ENCODE results near the gene KIAA0753. TPM values are rescaled to one million over a fixed set of nuclear protein-coding genes. Genes with fewer than 3 reads are reported as not detected.
A peak's percentile ranks its signal among the peaks of the same experiment; 100 is the strongest.

Gene KIAA0753
- total and polyA plus RNA-seq, 10 of the 15 experiments (the other 5 are each of a cell fraction or from before 2014, with no cell fraction given), result 2.2 to 15.2 (median 7.7) TPM

GRCh38 chr17:6574687-6575595 lies 65.6 kb downstream of the KIAA0753 start (continued):
- TF ChIP-seq STAT1 (conservative IDR thresholded peaks at IDR 0.05), result no peak
- no peak for TF ChIP-seq CBX5 (IDR thresholded peaks at IDR 0.05; ENCODE audit: low read depth)
- peak; percentile 49 to 59; a peak in 3 of 4 replicates for TF ChIP-seq IKZF2 (IDR thresholded peaks at IDR 0.05)
- TF ChIP-seq IRF5 (IDR thresholded peaks at IDR 0.05; ENCODE audit: borderline replicate concordance), result no peak
- TF ChIP-seq TARDBP (IDR thresholded peaks at IDR 0.05; ENCODE audit: borderline replicate concordance), result no peak
- TF ChIP-seq CBFB (IDR thresholded peaks at IDR 0.05; ENCODE audit: low read depth), result 0 out of 2 replicates have a peak, but pooled peaks have one; percentile 18
- peak; percentile 19; the same call in 1 of the 2 replicates for TF ChIP-seq MTA2 (IDR thresholded peaks at IDR 0.05; ENCODE audit: low read depth)
- TF ChIP-seq BCL3 (IDR thresholded peaks at IDR 0.05; ENCODE audit: borderline replicate concordance, insufficient read depth, low read depth, low read length, poor library complexity, severe bottlenecking), result no peak
- no peak for TF ChIP-seq KAT2A (conservative IDR thresholded peaks at IDR 0.05; ENCODE audit: control insufficient read depth, low read depth, low read length)
- no peak for TF ChIP-seq CEBPB (IDR thresholded peaks at IDR 0.05; ENCODE audit: borderline replicate concordance in 1 of 2, low read depth in 2 of 2, low read length in 2 of 2)
- peak; percentile 78 for TF ChIP-seq EED (IDR thresholded peaks at IDR 0.05; ENCODE audit: low read depth)
- TF ChIP-seq HCFC1 (IDR thresholded peaks at IDR 0.05; ENCODE audit: low read length), result no peak
- TF ChIP-seq WRNIP1 (IDR thresholded peaks at IDR 0.05; ENCODE audit: borderline replicate concordance, low read depth, low read length), result no peak
- no peak for TF ChIP-seq USF1 (IDR thresholded peaks at IDR 0.05; ENCODE audit: borderline replicate concordance, extremely low read length, insufficient read depth, low read depth, low read length)
- no peak for TF ChIP-seq NRF1 (conservative IDR thresholded peaks at IDR 0.05; ENCODE audit: low read depth, low read length)
- peak in 1 of 2 experiments; percentile 98; a peak in 2 of 3 replicates for TF ChIP-seq EGR1 (IDR thresholded peaks at IDR 0.05; ENCODE audit: borderline replicate concordance in 1 of 2, low read depth in 2 of 2, low read length in 2 of 2)
- peak; percentile 45; the same call in 1 of the 2 replicates for TF ChIP-seq NR2F1 (conservative IDR thresholded peaks at IDR 0.05)
- peak; percentile 45; the same call in 1 of the 2 replicates for TF ChIP-seq DPF2 (IDR thresholded peaks at IDR 0.05)
- TF ChIP-seq ESRRA (IDR thresholded peaks at IDR 0.05; ENCODE audit: low read length), result no peak
- TF ChIP-seq RBBP5 (conservative IDR thresholded peaks at IDR 0.05), result no peak
- no peak for TF ChIP-seq RELA (IDR thresholded peaks at IDR 0.05; ENCODE audit: borderline replicate concordance, partially characterized antibody)
